ENCODE results near the gene SCFD2.
"Not testable (repeated sequence)": the region's sequence is repeated elsewhere in the genome, so short reads cannot be mapped to it uniquely, and the experiment has no call there.

SCFD2 gene

GRCh38 chr4:53094040-53094439 is 271.8 kb downstream of the SCFD2 start:
- no peak for DNase-seq

DNA sequence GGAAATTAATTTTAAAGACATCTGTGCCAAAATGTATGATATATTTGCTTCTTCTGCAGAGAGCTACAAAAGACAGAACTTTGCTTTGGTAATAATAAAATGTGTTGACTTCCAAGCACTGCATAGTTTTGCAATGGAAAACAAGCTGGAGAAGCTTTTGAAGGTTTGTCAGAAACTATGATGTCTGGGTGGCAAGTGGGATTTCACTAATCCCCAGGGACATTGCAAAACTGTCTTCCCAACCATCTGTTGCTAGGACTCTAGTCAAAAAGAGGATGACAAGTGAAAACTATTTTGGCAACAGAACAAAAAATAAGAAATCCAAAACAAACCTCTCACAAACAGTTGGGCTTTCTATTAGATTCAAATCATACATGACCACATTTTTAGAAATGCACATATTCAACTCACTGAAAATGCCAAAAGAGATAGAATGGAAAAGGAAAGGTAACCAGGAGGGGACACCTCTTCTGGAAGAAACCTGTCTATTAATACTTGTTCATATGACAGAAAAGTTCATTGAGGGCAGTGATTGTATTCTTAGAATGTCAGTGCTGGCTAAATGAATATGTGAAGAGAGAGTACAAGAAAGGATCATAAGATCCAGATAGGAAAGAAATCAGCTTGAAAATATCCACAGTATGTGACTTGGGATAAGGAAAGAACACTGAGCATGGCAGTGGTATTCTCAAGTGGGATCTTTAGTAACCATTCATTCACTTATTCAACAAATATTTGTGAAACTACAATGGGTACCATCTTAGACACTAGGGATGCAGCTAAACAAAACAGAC is 275.7 kb downstream of the SCFD2 start:
- no peak for DNase-seq

GRCh38 chr4:53088152-53088551 is 277.7 kb downstream of the SCFD2 start:
- DNase-seq = no peak

DNA sequence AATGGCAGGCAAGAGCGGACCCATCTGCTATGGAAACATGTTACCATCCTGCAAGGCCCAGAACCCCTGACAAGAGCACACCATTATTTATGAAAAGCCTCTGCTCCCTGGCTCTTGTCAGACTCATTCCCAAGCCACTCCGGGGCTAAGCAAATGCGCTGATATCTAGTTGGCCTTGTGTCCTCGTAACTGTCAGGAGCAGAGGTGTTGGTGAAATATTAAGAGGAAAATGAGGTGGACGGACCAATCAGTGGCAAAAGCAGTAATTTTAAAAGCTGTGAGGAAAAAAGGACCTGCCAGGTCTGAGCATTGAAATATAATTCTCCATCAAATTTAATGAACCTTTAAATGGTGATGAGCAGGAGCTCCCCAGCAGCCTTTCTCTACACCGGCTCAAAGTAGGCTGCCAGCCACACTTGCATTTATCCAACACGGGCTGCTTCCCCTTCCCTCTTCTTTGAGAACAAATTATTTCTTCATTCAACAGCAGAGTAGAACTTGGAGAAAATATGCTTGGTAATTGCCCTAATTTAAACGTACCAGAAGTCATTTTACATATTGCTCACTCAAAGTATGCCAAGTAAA is 289.4 kb downstream of the SCFD2 start:
- no peak for DNase-seq

DNA sequence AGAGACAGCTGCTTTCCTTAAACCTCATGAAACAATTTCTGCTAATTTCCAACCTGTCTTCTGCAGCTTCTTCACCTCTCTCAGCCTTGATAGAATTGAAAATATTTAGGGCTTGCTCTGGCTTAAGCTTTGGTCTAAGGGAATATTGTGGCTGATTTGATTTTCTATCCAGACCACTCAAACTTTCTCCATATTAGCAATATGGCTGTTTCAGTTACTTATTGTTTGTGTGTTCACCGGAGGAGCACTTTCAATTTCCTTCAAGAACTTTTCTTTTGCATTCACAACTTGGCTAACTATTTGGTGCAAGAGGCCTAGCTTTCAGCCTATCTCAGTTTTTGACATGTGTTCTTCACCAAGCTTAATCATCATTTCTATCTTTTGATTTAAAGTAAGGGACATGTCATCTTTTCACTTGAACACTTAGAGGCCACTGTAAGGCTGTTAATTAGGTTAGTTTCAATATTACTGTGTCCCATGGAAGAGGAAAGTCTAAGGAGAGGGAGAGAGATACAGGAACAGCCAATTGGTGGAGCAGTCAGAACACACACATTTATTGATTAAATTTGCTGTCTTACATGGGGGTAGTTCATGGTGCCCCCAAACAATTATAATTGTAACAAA is 290.6 kb downstream of the SCFD2 start:
- no peak for DNase-seq

- no peak for DNase-seq
Measured at GRCh38 chr4:53068755-53069330, 297.0 kb downstream of the SCFD2 start.

DNA sequence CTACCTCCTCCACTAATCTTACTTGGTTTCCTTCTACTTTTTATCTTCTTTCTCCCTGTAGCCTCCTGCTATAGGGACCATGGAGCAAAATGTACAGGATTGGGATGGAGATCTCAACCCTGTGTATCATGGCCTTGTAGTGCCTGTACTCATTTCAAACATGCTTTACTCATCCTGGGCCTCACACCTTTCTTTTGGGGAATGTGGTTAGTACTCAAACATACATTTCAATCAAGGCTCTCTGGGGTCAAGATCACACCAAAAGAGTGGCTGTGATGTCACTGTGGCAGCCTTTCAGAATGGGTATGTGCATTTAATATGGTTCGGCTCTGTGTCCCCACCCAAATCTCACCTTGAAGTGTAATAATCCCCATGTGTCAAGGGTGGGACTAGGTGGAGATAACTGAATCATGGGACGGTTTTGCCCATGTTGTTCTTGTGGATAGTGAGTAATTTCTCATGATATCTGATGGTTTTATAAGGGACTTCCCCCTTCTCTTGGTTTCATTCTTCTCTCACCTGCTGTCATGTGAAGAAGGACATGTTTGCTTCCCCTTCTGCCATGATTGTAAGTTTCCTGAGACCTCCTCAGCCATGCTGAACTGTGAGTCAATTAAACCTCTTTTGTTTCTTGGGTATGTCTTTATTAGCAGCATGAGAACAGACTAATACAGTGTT is 298.6 kb downstream of the SCFD2 start:
- DNase-seq = no peak

- no peak for DNase-seq
Measured at GRCh38 chr4:53066155-53066554, 299.7 kb downstream of the SCFD2 start.

GRCh38 chr4:53064609-53065008 is 301.3 kb downstream of the SCFD2 start:
- DNase-seq = no peak

DNA sequence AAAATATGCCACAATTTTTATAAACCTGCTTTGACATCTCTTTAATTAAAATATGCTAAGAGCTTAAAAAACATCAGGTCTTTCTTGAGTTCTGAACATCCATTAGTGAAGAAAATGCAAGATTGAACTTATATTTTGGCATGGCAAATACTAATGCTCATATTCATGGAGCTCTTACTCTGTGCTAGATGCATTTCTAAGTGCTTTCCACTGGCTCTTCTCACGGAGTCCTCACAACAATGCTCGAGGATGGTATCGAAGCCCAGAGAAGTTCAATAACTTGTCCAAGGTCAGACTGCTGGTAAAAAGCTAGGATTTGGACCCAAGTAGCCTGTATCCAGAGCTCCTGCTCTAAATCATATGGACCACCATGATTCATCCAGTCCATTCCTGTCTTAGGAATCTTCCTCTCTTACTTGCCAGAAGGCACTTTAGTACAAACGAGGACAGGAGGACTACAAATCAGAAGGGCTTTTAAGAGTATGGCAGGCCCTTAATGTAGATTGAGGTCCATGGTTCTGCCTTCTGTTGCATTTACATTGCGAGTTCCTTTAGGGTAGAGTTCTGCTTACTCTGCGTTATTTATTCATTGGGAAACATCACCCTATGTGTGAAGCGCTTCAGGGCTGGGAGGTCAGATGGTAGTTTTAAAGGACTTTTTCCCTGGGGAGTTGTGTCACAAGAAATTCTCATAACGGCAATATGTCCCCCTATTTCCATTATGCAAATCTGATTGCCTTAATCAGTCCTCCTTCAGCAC is 304.6 kb downstream of the SCFD2 start:
- DNase-seq = no peak

DNA sequence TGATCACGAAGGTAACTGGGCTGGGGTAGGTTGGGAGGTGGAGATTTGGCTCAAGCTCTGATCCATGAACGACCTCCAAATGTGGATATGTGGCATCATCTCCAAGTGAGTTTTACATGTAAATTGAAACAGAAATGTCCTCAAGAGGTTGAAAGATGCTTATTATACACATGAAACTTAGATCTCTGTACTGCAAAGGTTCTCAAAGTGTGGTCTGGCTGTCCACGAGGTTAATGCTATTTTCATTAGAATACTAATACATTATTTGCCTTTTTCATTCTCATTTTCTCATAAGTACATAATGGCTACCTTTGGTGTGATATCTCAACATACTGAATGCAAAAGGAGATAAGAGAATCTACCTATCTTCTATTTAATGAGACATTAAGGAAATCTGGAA is 305.6 kb downstream of the SCFD2 start:
- DNase-seq = no peak

DNA sequence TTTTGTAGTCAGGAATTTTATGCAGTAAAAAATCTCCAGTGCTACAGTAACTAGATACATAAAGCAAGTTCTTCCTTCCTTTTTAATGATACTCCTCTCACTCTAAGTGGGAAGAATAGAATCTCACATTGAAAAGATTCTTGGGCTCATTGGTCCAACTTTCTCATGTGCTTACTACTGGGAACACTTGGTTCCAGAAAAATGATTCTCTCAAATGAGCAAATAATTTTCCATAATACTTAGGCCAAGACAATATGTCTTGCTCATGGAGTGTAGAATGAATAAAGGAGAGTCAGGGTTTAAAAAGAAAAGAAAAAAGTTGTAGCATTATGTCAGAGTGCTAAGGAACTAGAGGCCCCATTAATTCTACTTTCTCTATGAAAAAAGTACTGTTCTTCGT is 306.0 kb downstream of the SCFD2 start:
- DNase-seq = no peak

GRCh38 chr4:53059256-53059655 is 306.6 kb downstream of the SCFD2 start:
- DNase-seq = no peak

GRCh38 chr4:53057679-53058078 is 308.2 kb downstream of the SCFD2 start:
- no peak for DNase-seq

DNA sequence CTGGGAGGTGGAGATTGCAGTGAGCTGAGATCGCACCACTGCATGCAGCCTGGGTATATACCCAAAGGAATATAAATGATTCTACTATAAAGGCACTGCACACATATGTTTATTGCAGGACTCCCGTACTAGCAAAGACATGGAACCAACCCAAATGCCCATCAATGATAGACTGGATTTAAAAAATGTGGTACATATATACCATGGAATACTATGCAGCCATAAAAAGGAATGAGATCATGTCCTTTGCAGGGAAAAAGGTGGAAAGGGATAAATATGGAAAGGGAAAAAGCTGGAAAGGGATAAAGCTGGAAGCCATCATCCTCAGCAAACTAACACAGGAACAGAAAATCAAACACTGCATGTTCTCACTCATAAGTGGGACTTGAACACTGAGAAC is 308.8 kb downstream of the SCFD2 start:
- DNase-seq = not testable (repeated sequence)

- no peak for DNase-seq
Measured at GRCh38 chr4:53055716-53056403, 310.0 kb downstream of the SCFD2 start.

DNA sequence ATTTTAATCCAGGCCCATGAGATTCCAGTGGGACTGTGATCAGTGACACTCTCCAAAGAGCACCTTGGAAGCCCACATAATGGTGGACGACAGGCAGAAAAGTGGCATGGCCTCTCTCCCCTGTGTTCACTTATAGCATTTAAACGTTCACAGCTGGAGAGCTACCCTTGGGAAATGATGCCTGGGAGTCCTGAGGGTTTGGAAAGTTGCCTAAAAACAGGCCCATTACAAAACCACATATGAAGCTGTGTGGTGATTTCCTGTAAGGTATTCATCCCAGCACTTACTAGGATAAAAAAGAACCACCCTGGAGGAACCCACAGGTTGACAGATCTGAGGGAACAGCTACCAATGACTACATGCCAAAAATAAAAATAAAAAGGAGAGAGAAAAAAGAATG is 310.6 kb downstream of the SCFD2 start:
- DNase-seq = no peak

GRCh38 chr4:53050361-53050774 is 315.5 kb downstream of the SCFD2 start:
- no peak for DNase-seq

GRCh38 chr4:53049528-53049927 is 316.3 kb downstream of the SCFD2 start:
- DNase-seq = no peak

GRCh38 chr4:53044651-53044960 is 321.3 kb downstream of the SCFD2 start:
- DNase-seq = no peak

DNA sequence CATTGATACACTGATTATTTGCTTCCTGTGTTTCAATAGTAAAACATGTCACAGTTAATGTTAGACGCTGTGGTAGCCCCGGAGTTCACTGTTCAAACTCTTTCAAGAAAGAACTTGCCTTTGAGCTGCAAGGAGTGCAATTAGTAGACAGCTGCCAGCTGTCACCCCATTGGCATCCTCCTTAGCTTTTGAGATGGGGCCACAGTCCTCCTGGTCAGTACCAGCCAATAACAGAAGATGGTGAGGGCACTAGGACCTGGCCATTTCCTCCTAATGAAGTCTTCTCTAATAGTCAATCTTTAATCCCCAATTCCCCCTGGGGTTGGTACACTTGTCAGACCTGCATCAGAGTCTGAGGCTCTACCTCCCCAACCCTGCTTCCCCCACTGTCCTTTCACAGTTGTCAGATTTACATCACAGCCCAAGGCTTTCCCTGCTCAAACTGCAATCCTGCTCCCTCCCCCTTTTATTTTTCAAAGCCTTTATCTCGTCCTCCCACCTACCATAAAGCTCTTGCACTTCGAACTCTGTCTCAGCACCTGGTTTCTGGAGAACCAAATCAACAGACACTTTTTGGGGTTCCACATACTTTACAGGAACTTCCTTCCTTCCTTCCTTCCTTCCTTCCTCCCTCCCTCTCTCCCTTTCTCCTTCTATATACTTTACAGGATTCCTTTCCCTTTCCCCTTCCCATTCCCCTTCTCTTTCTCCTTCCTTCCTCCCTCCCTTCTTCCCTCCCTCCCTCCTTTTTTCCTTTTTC is 321.8 kb downstream of the SCFD2 start:
- DNase-seq = no peak
